ENCODE results near the gene NHSL2.

DNA sequence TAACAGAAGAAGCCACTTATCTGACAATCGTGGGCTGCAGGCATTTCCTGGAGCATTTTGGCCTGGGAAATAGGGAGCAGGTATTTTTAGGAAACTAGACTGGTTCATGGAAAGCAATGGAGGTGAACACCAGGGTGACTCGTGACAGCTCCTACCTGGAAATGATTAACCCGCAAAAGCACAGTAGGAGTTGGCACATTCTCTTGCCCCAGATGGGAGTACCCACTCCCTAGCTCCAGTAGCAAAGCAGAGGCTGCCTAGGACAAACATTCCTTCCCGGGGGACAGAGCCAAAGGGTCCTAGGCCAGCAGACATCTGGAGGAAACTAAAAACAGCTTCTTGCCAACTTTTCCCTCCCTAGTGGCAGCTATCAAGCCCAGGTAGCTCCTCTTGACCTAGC lies 192.1 kb downstream of the NHSL2 start:
- TF ChIP-seq CTCF (conservative IDR thresholded peaks at IDR 0.05; ENCODE audit: low read length) (no peak), EZH2phosphoT487 (IDR thresholded peaks at IDR 0.05; ENCODE audit: borderline replicate concordance, low read depth, low read length) (no peak)
